ACC112 (cell line): Measurements from ENCODE around the gene PARM1.

Experiments
- H2AFZ ChIP-seq: fragments of 200-600 bp; sonication (generic); one replicate; pipeline ENCODE4 v1.6.0; 2017; ENCODE audit warnings: antibody characterized with exemption, low read length; ENCODE audit not compliant: unreplicated experiment
- H3K27ac ChIP-seq: fragments of 200-600 bp; sonication (generic); 2 replicates; pipeline ENCODE4 v1.5.1; 2014; ENCODE audit warnings: low read depth, mild to moderate bottlenecking, antibody characterized with exemption, low read length, moderate library complexity
- H3K27me3 ChIP-seq: fragments of 200-600 bp; sonication (generic); 2 replicates; pipeline ENCODE4 v1.6.1; 2014; ENCODE audit warnings: mild to moderate bottlenecking, antibody characterized with exemption, low read length, moderate library complexity, mixed read lengths; ENCODE audit not compliant: insufficient read depth
- H3K36me3 ChIP-seq: fragments of 200-600 bp; sonication (generic); 2 replicates; pipeline ENCODE4 v1.6.1; 2016; ENCODE audit warnings: mild to moderate bottlenecking, antibody characterized with exemption, low read length, moderate library complexity, mixed read lengths; ENCODE audit not compliant: insufficient read depth
- H3K4me1 ChIP-seq: fragments of 200-600 bp; sonication (generic); one replicate; pipeline ENCODE4 v1.6.1; 2016; ENCODE audit warnings: low read length, mixed read lengths; ENCODE audit not compliant: insufficient read depth, unreplicated experiment, control insufficient read depth
- H3K4me3 ChIP-seq: fragments of 200-600 bp; sonication (generic); 2 replicates; pipeline ENCODE4 v1.5.1; 2014; ENCODE audit warnings: mild to moderate bottlenecking, low read depth, low read length
- H3K79me2 ChIP-seq: fragments of 200-600 bp; sonication (generic); one replicate; pipeline ENCODE4 v1.6.0; 2016; ENCODE audit warnings: low read length; ENCODE audit not compliant: control insufficient read depth, unreplicated experiment, insufficient read depth

PARM1 gene

GRCh38 chr4:75046226-75046625 lies 113.3 kb downstream of the PARM1 start:
- no peaks in the 10 kb centered on the region for H3K27me3 ChIP-seq
- no peak overlapping the region for H3K27ac ChIP-seq
- H3K79me2 ChIP-seq, result no peaks in the 10 kb centered on the region
- no peak overlapping the region for H2AFZ ChIP-seq
- H3K4me1 ChIP-seq, result no peaks in the 10 kb centered on the region
- no peak overlapping the region for H3K4me3 ChIP-seq
- H3K36me3 ChIP-seq, result no peaks in the 10 kb centered on the region

- Histone ChIP-seq H3K27ac (no peak overlapping the region), H3K4me1 (no peaks in the 10 kb centered on the region), H3K27me3 (no peaks in the 10 kb centered on the region), H3K36me3 (no peaks in the 10 kb centered on the region), H3K4me3 (no peak overlapping the region), H2AFZ (no peak overlapping the region), H3K79me2 (no peaks in the 10 kb centered on the region)
Measured at GRCh38 chr4:75046641-75047040, 113.7 kb downstream of the PARM1 start.

GRCh38 chr4:75048208-75048879 lies 115.4 kb downstream of the PARM1 start:
- Histone ChIP-seq H3K4me1 (no peaks in the 10 kb centered on the region), H2AFZ (no peak overlapping the region), H3K4me3 (no peak overlapping the region)

DNA sequence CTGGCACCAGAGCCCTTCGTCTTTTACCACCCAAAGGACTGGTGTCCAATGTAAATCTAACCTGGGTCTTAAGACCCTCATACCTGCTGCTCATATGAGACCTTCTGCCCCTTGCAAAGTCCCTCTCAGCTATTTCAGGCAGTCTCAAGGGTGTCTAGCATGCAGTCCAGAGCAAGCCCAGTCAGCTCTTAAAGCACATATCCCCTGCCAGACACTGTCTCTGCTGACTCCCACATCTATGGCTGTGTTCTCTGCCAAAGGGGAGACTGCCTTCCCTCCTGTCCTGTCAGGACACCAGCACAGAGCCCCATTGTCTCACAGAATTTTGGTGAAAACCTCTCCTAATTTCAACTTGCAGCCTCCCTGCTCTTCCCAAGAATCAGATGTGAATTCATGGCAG lies 118.5 kb downstream of the PARM1 start:
- Histone ChIP-seq H3K79me2 (no peaks in the 10 kb centered on the region), H3K4me1 (no peaks in the 10 kb centered on the region), H3K4me3 (no peak overlapping the region), H3K27ac (no peak overlapping the region), H3K27me3 (0 out of 2 replicates have a peak, but pooled peaks cover 5% of the 10 kb centered on the region), H3K36me3 (no peaks in the 10 kb centered on the region), H2AFZ (no peak overlapping the region)

More at GRCh38 chr4:75048208-75048879, 115.4 kb downstream of the PARM1 start:
- Histone ChIP-seq H3K79me2 (no peaks in the 10 kb centered on the region), H3K27ac (no peak overlapping the region), H3K36me3 (no peaks in the 10 kb centered on the region), H3K27me3 (0 out of 2 replicates have a peak, but pooled peaks cover under 1% of the 10 kb centered on the region)

DNA sequence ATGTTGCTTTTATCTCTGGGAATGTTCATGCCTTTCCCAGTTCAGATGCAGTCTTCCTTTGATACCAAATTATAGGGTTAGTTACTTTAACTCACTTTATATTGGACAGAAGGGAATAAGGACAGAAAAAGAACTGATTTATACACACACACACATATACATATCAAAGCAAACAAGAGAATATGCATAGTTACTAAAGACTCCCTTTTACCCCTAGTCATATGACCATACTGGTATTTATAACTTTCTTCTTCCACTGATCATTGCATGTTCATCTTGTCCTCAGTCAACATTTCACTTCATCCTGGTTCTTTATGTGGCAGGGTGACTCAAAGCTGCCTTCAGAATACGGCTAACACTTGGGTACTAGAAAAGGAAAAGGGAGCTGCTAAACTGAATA lies 120.4 kb downstream of the PARM1 start:
- no peaks in the 10 kb centered on the region for H3K4me1 ChIP-seq
- H3K27ac ChIP-seq, result no peak overlapping the region

GRCh38 chr4:75054078-75054477 lies 121.2 kb downstream of the PARM1 start:
- H3K36me3 ChIP-seq, result no peaks in the 10 kb centered on the region
- no peaks in the 10 kb centered on the region for H3K79me2 ChIP-seq
- H3K27me3 ChIP-seq, result peaks cover 5% of the 10 kb centered on the region; the same call in 1 of the 2 replicates
- H3K27ac ChIP-seq, result no peak overlapping the region
- no peak overlapping the region for H2AFZ ChIP-seq
- H3K4me1 ChIP-seq, result no peaks in the 10 kb centered on the region
- no peak overlapping the region for H3K4me3 ChIP-seq

More for the DNA sequence above, 120.4 kb downstream of the PARM1 start:
- no peaks in the 10 kb centered on the region for H3K36me3 ChIP-seq
- no peak overlapping the region for H3K4me3 ChIP-seq
- no peaks in the 10 kb centered on the region for H3K79me2 ChIP-seq
- peaks cover 5% of the 10 kb centered on the region; the same call in 1 of the 2 replicates for H3K27me3 ChIP-seq
- H2AFZ ChIP-seq, result no peak overlapping the region

- H3K27me3 ChIP-seq, result peaks cover 5% of the 10 kb centered on the region; the same call in 1 of the 2 replicates
- H2AFZ ChIP-seq, result no peak overlapping the region
- no peak overlapping the region for H3K4me3 ChIP-seq
- no peak overlapping the region for H3K27ac ChIP-seq
- H3K4me1 ChIP-seq, result no peaks in the 10 kb centered on the region
- H3K36me3 ChIP-seq, result no peaks in the 10 kb centered on the region
- H3K79me2 ChIP-seq, result no peaks in the 10 kb centered on the region
Measured at GRCh38 chr4:75056277-75056676, 123.4 kb downstream of the PARM1 start.

GRCh38 chr4:75057369-75057768 lies 124.5 kb downstream of the PARM1 start:
- H2AFZ ChIP-seq, result no peak overlapping the region
- no peaks in the 10 kb centered on the region for H3K4me1 ChIP-seq
- H3K36me3 ChIP-seq, result no peaks in the 10 kb centered on the region
- H3K27me3 ChIP-seq, result peaks cover 5% of the 10 kb centered on the region; the same call in 1 of the 2 replicates
- H3K79me2 ChIP-seq, result no peaks in the 10 kb centered on the region
- H3K27ac ChIP-seq, result no peak overlapping the region
- no peak overlapping the region for H3K4me3 ChIP-seq

DNA sequence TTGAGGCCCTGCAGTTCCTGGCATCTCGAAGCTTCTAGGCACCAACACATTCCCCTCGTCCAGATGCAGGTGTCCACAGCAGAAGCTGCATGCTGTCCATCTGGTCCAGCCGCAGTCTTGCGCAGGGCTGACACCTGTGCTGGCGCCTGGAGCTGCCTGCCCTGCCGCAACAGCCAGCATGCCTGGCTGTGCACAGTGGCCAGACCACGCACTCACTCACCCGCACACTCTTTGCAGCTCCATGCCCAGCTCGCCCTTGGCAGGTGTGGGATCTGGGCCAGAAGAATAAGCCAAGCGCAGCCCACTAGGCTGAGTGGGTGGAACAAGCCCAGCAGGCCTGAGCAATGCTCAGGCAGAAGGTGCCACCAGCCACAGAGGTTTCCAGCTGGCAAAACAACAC lies 125.6 kb downstream of the PARM1 start:
- Histone ChIP-seq H3K4me3 (no peak overlapping the region), H3K4me1 (no peaks in the 10 kb centered on the region), H2AFZ (no peak overlapping the region)

GRCh38 chr4:75063433-75063832 lies 130.5 kb downstream of the PARM1 start:
- no peak overlapping the region for H3K4me3 ChIP-seq
- H3K79me2 ChIP-seq, result no peaks in the 10 kb centered on the region
- no peaks in the 10 kb centered on the region for H3K36me3 ChIP-seq
- H3K27me3 ChIP-seq, result peaks cover 7% of the 10 kb centered on the region; the same call in 1 of the 2 replicates
- H3K4me1 ChIP-seq, result no peaks in the 10 kb centered on the region
- no peak overlapping the region for H2AFZ ChIP-seq
- H3K27ac ChIP-seq, result no peak overlapping the region

More for the DNA sequence above, 125.6 kb downstream of the PARM1 start:
- peaks cover 4% of the 10 kb centered on the region; the same call in 1 of the 2 replicates for H3K27me3 ChIP-seq
- no peak overlapping the region for H3K27ac ChIP-seq
- no peaks in the 10 kb centered on the region for H3K36me3 ChIP-seq
- H3K79me2 ChIP-seq, result no peaks in the 10 kb centered on the region

- peaks cover 19% of the 10 kb centered on the region; the same call in 1 of the 2 replicates for H3K27me3 ChIP-seq
- H2AFZ ChIP-seq, result no peak overlapping the region
- no peak overlapping the region for H3K4me3 ChIP-seq
- H3K79me2 ChIP-seq, result no peaks in the 10 kb centered on the region
- no peaks in the 10 kb centered on the region for H3K4me1 ChIP-seq
- H3K27ac ChIP-seq, result no peak overlapping the region
- H3K36me3 ChIP-seq, result no peaks in the 10 kb centered on the region
Measured at GRCh38 chr4:75065909-75066308, 133.0 kb downstream of the PARM1 start.
